Cerebellar cortex (tissue), 1 donor: ENCODE data around the gene CEACAM21.

Experiments
- DNase-seq: peaks from one replicate; pipeline ENCODE4 v3.0.0-alpha.2; 2015; ENCODE audit warnings: low spot score

CEACAM21 gene

DNA sequence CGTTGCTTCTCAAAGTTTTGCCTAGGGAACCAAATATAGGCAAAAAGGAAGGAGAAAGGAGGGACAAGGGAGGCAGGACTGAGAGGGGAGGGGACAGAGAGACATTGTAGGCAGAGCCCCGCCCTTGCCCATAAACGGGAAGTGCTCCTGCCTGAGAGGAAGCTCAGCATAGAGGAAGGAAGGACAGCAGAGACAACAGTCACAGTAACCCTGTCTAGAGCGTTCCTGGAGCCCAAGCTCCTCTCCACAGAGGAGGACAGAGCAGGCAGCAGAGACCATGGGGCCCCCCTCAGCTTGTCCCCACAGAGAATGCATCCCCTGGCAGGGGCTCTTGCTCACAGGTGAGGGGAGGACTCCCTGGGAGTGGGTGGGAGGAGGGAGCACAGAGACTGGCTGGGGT, at the start of gene CEACAM21:
Gene CEACAM21 (plus strand): TSS at position 169 of the 400 bp plus-strand sequence. CDS start 109 bp downstream, at position 278.
- no peak for DNase-seq

DNA sequence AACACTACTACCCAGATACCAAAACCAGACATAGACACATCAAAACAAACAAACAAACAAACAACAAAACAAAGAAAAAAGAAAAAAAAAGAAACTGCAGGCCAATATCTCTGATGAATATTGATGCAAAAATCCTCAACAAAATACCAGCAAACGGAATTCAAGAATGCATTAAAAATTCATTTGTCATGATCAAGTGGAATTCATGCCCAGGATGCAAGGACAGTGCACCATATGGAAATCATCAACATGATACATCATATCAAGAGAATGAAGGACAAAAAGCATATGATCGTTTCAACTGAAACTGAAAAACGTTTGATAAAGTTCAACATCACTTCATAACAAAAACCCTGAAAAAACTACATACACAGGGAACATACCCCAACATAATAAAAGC, 48.9 kb upstream of the CEACAM21 start:
- DNase-seq = no peak

DNA sequence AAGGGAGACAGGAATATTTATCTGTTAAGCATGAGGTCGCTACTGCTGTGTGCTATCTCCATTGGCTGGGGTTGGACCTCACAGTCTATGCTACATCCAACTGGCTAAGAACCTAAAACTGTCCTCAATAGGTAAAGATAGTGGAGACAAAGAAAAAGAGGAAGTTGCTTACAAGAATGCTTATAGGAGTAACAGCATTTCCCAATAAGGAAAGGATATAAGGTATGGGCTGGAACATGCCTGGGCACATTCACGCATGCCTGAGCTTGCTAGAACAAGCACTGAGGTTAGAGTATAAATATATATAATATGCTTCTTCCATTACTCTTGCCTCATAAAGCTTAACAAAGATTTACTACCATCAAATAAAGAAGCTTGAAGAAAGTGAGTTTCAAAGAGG, 47.9 kb upstream of the CEACAM21 start:
- DNase-seq = no peak

DNA sequence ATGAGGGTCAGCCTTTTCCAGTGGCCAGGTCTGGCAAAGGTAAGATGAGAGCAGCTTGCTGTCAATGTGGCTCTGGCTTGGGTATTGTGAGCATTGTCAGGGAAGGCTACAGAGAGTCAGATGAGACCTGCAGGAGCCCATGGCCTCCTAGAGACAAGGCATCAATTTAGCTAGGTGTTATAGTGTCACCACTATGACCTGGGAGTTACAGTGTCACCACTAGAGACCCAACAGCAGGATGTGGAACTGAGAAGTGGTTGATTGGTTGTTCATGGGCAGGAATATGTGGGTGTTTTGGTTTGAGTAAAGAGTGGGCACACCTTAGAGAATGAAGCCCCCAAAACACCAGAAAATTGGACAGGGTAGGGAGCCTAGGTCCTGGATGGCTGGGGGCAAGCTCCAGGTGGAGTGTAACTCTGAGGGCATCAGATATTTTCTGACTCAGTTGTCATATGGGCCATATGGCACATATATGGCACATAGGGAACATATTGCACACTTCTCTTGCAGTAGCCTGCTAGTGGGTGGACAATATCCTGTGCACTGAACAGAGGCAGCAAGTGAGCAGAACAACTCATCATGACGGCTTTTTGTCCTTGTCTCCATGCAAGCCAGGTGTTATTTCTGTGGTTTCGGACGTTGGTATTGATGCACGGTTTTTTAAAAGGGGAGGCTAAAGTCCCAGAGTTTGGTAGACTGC, 46.3 kb upstream of the CEACAM21 start:
- DNase-seq = no peak

DNA sequence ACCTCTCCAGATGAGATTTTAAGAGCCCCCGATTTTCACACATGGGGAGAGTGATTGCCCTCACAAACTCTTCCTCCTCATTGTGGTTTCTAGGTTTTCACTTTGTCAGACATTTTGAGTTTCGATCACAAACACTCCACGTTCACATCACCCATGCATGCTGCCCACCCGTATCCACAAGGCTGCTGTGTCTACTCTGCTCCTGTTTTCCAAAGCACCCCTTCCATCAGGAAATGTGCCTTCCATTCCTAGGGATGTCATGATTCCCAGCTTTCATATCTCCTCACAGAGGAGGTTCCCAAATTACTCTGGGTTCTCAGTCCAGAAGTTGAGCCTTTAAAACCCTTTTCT, 45.8 kb upstream of the CEACAM21 start:
- no peak for DNase-seq

DNA sequence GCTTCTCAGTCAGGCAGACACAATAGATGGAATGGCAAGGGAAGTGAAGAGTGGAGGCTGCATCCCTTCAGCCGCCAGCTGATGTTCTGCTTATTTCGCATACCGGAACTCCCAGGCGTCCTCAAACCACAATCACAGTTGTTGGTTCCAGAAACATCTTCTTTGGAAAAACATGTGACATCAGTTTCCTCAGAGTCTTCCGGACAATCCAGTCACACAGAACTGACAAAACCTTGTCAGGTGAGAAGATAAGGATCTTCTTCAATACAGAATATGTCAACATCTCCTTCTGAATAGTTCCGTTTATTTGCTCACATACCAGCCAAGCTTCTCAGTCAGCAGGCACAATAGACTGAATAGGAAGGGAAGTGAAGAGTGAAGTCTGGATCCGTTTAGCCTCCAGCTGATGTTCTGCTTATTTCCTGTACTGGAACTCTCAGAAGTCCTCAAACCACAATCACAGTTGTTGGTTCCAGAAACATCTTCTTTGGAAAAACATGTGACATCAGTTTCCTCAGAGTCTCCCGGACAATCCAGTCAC, 45.1 kb upstream of the CEACAM21 start:
- DNase-seq = no peak

DNA sequence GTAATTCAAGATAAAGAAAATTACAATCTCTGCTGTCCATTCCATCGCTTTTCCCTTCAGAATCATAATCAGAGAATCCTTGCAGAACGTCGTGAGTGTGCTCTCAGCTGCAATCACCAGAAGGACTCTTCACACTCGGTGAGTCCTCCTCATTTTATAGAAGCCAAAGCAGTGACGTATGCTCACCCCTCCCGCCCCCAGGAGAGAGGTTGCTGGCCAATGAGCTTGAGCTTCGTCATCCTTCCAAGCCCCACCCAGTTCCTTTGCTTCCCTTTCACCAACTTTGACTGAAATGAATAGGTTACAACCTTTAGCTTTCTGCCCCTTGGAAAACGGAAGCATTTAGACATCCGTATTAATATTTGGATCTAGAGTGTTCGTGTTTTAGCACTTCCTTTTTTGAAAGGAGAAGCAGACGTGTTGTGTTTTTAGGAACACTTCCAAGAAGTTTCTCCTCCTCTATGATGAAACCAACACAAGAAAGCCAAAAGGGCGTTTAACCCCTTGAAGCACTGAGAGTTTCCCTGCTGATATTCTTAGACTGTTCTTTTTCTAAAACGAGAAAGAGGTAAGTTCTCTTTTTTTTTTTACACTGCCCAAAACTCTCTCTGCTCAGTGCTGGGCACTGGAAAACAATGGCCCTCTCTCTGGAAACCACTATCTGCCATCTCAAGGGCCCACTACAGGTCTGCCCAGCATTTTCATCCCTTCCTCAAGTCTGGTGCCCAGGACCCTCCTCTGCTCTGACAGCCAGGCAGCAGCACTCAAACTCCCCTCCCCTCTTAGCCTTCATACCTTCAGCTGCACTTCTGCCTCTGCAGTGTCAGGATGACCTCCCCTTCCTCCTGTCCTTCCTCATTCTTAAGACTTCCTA, 44.3 kb upstream of the CEACAM21 start:
- DNase-seq = no peak

DNA sequence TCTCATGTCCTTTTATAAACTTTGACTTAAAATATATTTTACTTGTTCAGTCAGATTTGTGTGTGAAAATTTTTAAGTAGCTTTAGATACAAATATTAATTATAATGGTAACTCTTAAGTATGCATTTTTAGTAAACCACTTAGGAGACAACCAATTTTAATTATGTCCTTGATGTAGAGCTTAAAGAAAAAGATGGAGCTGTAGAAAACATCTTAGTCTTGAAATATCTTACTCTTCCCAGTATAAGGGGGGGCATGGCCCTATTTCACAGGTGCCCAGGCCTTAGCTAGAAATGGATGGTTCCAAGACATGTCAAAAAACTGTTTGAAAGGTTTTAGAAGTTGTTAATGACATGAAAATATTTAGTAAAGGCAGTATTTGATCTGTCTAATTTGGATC, 43.4 kb upstream of the CEACAM21 start:
- DNase-seq = no peak

DNA sequence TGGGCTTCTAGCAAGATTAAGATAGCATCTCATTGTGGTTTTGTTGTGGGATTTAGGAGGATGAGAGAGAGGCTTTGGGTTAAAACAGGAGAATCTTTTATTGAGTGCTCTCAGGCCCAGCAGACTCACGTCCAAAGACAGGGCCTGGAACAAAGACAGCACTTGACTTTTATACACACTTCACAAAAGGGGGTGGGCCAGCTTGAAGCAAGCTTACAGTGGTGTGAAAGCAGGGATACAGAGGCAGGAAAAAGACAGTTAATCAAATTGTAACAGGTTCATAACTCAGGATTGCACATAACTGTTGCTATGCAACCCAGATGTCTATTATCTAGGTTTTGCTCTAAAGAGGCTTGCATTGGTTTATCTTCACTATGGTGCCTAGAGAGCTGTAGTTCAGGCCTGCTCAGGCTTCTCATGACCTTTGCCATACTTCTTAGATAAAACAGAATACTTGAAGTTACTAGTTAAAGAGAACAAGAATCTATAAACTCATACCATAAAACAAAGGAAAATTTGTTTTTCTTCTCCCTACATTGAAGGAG, 42.2 kb upstream of the CEACAM21 start:
- DNase-seq = no peak

DNA sequence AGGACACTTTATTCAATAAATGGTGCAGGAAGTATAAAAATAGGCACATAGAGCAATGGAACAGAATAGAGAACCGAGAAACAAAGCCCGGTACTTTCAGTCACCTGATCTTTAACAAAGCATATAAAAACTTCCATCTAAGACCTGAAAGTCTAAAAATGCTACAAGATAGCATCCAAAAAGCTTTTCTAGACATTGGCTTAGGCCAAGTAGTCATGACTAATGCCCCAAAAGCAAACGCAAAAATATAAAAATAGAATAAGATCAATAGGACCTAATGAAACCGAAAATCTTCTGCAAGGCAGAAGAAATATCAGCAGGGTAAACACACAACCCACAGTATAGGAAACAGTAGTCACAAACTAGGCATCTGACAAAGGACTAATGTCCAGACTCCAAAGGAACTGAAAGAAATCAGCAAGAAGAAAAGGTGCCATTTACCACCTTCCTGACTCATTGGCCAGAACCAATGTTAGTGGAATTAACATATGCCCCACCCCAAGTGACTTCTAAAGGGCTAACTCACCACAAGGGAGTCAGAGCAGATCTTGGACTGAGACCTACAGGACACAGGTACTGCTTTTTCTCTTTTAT, 40.8 kb upstream of the CEACAM21 start:
- no peak for DNase-seq

DNA sequence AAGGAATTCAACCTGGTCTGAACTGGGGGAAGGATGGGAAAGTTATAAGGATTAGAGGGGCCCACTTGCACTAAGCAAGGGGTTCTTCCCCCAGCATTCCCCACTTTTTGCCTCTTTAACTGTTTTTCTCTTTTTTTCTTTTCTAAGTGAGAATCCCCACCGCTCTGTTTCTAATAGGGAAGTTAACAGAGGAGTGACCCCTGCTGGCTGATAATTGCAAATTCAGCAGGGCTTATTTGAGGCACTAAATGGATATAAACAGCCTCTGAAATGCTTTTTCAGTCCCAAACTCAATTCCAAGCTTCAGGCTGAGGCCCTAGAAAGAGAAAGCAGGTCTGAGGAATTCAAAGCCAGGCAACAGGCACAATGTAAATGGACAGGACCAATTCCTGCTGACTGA, 38.2 kb upstream of the CEACAM21 start:
- peak; percentile 13 for DNase-seq

DNA sequence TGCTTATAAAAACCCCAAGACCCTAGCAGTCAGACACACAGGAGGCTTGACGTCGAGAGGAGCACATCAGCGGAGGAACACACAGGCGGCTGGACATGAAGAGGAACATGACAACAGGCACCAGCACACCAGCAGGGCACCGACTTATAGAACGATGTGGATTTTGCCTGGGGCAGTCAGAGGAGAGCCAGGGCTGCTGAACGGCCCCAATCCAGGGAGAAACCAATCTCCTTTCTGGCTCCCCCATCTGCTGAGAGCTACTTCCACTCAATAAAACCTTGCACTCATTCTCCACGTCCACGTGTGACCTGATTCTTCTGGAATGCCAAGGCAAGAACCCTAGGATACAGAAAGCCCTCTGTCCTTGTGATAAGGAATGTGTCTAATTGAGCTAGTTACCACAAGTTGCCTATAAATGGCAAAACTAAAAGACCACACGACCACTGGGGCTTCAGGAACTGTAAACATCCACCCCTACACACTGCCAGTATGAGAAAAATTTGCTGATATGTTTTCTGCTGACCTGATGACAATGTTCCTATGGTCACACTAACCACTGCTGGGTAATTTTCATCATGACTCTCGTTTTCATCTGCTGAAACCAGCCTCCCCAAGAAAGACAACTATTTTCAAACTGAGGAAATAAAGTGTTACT, 35.8 kb upstream of the CEACAM21 start:
- DNase-seq = no peak

DNA sequence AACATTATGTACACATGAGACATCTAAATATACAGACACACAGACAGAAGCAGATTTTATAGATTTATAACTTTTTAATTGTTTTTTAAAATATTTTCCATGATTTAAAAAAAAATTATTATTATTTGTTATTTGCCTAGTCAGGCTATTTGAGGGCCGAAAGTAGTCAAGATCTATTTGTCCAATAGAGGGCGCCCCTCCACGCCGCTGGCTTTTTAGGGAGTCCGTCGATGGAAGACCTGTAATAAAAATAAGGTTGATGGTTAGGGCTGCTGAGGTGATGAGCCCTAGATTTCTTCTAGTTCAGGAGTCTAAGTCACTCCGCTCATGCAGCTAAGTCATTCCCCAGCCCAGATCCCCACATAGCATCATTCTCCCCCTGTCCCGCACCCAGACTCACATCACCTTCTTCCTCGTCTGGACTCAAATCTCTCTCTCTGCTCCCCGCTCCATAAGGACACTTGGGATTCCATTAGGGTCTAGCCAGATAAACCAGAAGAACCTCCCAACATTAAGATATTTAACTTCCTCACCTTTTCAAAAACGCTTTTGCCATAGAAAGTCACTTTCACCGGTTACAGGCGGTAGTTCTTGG, 33.9 kb upstream of the CEACAM21 start:
- peak; percentile 33 for DNase-seq

DNA sequence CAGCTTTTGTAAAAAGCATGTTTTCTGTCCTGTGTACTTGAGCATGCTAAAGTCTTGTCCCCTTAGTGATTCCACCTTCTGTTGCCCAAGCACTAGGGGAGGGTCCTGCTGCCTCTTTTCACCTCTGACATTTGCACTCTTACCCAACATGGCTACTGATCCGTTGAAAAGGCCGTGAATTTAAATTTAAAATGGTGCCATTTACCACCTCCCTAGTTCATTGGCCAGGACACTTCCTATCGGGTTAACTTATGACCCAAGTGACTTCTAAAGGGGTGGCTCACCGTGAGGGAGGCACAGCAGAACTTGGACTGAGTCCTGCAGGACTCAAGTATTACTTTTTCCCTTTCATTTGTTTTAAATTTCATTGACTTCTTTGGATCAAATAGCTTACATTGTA, 33.3 kb upstream of the CEACAM21 start:
- DNase-seq = no peak

DNA sequence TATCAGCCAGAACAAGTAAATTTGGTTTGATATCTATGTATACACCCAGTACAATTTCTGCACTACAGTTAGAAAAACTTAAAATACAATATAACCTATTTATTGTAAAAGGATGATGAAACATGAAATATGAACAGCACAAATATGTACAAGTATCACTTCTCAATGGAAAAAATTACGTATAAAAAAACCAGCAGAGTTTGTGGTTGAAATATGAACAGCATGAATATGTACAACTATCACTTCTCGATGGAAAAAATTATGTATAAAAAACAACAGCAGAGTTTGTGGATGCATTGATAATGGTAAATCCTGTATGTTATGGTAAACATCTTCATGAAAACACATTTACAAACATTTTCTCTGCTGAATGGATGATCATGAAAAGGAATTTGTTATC, 32.4 kb upstream of the CEACAM21 start:
- no peak for DNase-seq

DNA sequence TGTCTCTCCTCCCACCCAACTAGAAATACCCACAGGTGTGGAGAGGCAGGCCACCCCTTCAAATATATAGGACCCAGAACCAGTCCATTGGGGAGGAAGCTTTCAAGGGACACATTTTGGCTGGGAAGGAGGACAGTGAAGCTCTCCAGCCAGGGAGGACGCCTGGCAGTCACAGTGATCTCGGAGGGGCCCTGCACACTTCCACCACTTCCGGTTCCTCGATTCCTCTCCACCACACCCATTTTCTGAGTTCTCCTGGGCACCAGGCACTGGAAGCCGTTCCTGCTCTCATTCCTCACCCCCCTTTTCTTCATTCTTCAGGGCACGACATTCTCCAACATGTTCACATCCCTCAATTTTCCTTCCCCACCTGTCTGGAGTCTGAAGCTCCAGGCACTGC, 30.4 kb upstream of the CEACAM21 start:
- no peak for DNase-seq

DNA sequence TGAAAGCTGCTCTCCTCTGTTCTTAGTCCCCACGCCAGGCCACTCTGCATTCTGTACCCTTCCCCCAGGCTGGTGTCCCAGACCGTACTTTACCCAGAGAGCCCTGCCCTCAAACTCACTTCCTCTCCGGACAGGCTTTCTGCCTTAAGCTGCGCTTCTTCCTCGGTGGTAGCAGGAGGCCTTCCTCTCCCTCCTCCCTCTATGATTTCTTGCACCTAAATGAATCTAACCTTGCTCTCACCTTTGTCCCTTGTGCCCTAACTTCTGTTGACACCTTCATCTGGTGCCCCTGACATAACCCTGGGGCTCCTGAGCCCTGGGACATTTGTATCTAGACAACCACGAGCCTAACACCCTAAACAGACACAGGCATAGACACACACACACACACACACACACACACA, 29.6 kb upstream of the CEACAM21 start:
- DNase-seq = no peak

DNA sequence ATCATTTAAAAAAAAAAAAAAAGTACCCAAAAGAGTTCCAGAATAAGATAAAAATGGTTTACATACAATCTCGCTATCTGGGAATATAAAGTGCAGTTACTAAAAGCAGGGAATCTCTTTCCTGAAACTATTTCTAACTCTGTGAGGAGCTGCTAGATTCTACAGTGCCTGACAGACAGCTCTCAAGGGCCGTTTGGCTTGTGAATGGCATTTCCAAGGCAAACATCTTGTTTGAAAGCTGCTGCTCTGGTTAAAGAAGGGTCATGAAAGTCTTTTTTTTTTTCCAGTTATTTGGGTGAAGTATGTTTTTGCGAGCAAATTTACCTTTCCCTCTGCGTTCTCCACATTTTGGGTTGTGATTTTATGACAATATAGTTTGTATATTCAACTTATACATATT, 29.0 kb upstream of the CEACAM21 start:
- no peak for DNase-seq

DNA sequence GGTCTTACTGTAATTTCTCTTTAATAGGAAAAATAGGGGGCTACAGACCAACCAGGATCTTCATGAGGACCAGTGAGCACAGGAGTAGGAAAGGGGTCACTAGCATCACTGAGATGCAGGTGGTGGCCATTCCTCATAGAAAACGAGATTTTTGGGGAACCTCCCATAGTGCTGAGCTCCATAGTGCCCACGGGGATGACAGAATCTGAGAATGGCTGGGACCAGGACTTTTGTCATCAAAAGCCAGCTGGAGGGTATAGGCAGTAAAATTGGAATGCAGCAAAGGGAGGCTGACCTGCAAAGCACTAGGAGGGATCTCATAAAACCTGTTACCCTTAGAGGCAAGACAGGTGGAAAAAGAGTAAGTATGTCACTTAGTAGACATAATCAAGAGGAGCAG, 28.4 kb upstream of the CEACAM21 start:
- DNase-seq = no peak

DNA sequence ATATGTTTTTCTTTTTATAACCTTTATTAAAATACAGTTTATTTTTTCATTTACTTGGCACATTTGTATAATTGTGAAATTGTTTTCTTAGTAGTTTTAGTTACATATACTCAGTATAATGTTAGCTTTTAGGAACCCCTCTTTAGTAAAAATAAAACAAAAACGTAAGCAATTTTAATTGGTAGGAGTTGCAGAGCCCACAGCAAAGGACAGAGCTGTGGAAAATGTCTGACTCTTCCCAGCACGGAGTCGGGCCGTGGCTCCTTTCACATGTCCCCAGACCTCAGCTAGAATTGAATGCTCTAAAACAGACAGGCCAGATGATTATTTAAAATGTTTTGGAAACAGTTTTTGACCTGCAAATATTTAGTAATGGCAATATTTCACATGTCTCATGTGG, 27.9 kb upstream of the CEACAM21 start:
- no peak for DNase-seq

DNA sequence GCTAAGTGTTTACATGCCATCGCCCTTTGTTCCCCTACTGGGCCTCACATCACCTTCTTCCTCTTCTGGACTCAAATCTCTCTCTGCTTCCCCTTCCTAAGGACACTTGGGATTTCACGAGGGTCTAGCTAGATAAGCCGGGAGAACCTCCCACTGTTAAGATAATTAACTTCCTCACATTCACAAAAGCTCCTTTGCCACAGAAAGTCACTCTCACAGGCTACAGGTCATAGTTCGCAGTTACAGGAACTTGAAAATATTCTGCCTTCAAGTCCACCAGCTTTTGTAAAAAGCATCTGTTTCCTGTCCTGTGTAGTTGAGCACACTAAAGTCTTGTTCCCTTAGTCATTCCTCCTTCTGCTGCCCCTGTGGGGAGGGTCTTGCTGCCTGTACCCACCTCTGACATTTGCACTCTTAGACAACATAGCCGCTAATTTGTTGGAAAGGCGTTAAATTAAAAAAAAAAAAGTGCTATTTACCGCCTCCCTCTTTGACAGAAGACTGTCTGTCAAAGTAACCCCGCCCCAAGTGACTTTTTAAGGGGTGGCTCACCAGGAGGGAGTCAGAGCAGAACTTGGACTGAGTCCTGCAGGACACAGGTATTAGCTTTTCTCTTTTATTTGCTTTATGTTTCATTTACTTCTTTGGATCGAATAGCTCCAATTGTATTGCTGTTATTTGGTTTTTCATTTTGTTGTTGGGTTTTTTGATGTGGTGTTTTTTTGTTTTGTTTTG, 26.8 kb upstream of the CEACAM21 start:
- DNase-seq = no peak
